DMS79 (cell line): Measurements from ENCODE around the gene INSC.

Experiments
- DNase-seq: peaks from one replicate; lab custom pipeline; 2025; lab: John Stamatoyannopoulos, UW

Gene INSC

DNA sequence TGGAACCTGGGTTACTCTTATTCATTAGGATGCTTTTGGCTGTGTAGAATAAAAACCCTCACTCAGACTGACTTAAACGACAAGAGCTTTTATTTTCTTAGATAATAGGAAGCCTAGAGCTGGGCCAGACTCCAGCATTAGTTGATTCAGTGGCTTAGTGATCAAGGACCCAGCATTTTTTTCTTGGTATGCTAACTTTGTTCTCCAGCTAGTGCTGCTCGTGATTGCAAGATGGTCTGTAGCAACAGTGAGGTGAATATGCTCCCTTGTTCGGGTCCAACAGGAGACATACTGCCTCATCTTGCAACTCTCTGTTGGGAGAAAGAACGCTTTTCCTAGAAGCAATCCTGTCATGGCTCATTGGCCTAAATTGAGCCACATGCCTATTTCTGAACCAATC, 33.4 kb downstream of the INSC start:
- no peak for DNase-seq

DNA sequence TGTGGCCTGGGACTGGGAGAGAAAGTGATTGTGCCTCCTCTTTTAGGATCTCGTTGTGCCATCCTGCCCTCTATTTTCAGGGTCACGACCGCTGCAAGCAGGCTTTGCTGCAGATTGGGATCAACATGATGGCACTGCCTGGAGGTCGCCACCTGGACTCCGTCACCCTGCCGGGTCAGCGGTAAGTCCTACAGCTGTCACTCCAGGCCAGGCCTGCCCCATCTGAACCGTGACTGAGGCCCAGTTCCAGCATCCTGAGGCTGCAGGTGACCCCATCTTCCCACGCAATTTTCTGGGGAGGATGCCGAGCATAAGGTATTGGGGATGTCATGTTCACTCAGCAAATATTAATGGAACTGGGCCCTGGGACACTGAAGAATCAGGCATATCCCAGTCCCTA, 34.3 kb downstream of the INSC start:
- DNase-seq: no peak

DNA sequence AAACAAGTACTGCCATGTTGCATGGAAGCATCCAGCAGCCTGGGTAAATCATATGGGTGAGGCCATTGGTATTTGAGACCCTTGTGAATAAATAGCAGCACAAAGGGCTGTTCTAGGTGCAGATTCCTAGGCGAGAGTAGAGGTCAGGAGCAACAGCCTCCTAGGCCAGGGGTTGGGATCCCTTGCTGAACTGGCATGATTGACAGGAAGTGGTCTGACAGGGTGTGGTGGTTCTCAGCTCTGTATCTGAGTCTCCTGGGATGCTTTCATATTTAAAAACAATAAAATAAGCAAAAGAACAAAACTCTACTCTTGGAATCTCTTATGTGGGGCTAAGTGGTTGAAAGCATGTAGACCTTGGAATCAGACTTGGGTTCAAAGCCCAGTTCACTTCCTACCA, 35.8 kb downstream of the INSC start:
- no peak for DNase-seq

DNA sequence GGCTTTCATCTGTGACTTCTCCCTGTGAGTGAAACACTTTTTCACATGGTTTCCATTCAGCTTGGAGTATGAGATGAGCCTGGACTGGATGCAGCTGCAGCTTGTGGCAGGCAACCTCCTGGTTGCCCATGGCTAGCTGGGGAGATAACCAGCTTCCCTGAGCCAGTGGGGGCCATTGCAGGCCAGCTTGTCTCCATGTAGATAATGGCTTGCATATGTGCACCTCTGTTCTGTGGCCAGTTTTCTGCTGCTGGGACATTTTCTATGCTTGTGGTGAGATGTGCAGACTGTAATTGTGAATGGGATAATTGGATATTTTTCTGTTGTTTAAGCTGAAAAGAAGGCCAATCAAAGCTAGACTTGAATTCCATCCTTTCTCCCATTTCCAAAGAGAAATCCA, 38.5 kb downstream of the INSC start:
- DNase-seq: no peak

DNA sequence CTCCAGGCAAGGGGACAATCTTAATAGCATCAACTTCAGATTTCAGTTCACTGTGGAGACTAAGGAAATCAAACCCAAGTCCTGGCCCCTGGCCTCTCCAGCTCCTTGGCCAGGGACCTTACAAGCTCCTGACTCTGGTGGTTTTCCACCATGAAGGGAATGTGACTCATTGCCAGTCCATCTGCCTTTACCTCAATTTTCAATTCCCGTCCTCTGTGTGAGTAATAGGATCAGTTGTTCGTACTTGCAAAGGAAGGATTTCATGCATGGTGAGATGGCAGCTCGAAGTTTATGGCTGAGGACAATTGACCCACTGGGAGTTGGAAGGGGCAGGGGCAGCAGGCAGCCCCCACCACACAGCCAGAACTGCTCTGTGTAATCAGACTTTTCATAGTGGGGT, 42.5 kb downstream of the INSC start:
- DNase-seq: no peak

DNA sequence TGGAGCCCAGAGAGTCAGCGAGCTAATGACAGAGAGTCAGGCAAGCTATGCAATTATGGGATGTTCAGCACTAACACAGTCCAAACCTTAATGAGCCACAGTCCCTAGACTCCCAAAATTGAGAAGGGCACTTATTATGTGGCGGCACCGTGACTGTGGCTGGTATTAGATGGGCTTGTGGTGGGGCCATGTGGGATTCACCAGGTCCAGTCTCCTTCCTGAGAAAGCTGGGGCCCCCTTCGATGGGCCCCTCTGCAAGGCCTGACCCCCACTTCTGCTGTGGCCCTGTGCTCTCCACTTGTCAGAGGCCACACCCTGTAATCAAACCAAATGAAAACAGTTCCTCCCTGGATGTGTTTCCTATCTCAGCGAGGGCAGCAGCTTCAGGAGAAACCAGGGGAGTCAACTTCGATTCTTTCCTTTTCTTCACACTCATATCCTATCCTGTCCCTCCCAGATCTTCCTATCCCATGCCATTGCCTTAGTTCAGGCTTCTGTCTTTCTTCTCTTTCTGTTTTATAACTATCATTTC, 42.9 kb downstream of the INSC start:
- no peak for DNase-seq

DNA sequence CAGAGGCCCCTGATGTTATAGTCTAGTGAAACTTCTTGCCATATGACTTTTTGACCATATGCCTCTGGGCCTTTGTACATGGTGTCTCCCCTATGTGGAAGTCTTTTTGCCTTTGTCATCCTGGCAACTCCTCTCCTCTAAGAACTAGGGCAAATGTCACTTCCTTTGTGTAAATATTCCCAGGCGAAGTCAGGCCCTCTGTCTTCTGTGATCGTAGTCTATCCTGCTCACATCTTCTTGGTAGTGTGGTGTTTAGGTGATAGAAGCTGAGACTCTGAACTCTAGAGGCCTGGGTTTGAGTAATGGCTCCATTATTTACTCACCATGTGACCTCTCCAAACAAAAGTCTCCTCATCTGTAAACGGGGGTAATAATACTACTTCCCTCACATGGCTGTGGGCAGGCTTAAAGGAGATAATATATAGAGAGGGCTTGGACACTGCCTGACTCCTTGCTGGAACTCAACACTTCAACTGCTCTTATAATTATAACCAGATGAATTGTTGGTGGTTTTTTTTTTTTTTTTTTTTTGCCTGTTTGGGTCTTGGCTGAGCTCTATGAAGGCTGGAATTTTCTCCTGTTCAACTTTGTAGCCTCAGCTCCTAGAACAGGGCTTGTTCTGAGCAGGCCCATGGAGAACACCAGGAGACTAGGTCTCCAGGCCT, 43.8 kb downstream of the INSC start:
- DNase-seq: no peak

DNA sequence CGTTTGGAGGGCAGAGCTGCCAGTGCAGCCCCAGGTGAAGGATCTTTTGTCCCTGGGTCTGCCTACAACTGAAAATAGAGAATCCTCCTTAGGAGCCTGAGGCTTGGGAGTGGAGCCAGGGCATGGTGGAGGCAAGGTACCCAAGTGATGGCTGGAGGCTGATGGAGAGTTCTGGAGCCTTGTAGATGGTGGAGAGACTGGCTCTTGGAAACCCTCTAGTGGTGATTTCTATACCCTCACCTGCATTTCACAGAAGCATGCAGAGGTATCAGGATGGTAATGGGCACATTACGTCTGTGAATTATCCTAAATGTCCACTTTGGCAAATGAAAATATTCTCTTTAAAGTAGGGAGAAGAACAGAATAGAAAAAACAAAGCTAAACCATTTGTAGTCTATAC, 44.4 kb downstream of the INSC start:
- no peak for DNase-seq

DNA sequence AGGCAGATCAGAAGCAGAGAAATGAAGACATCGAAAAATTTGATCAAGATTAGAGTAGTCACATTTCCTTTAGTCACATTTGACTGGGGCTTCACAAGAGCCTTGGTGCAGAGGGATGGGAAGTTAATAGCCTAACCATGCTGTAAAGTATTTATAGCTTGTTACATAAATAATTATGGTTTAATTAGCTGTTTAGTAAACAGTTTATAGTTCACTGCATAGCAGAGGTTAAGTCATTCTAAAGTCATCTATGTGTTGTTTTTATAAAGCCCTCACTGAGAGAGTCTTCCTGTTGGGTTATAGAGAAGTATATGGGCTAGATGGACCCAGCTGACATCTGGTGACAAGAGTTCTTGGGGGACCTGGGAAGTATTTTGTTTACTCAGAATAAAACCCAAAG, 47.1 kb downstream of the INSC start:
- DNase-seq: no peak

DNA sequence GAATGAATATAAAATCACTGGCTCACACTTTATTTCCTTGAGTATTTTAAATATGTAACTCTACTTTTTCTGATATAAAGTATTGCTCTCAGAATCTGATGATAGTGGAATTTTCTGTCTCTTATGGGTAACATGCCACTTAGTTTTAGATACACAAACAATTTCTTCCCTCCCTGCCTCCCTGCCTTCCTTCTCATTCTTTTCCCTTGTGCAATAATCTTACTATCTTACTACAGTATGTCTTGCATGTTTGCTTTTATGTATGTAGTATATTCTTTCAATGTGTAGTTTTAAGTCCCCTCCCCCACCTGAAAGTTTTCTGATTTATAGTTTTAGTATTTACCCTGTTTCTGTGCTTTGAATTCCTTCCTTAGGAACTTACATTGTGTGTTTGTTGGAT, 48.4 kb downstream of the INSC start:
- no peak for DNase-seq

DNA sequence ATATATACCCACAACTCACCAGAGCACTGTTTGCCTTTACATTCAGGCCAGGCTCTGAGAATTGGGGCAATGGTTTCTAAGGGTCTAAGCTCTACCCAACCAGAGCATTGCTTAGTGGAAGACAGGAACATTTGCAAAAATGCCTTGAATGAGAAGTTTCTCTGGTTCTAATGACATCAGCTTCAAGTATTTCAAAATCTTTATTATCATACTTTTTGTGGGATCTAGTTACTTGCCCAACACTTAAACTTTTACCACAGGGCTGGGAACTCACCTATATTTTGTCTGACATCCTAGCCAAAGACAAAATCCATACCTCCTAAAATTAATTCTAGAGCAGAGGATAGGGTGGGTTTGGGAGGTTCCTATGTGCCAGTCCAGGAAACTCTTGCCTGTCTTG, 51.5 kb downstream of the INSC start:
- no peak for DNase-seq

DNA sequence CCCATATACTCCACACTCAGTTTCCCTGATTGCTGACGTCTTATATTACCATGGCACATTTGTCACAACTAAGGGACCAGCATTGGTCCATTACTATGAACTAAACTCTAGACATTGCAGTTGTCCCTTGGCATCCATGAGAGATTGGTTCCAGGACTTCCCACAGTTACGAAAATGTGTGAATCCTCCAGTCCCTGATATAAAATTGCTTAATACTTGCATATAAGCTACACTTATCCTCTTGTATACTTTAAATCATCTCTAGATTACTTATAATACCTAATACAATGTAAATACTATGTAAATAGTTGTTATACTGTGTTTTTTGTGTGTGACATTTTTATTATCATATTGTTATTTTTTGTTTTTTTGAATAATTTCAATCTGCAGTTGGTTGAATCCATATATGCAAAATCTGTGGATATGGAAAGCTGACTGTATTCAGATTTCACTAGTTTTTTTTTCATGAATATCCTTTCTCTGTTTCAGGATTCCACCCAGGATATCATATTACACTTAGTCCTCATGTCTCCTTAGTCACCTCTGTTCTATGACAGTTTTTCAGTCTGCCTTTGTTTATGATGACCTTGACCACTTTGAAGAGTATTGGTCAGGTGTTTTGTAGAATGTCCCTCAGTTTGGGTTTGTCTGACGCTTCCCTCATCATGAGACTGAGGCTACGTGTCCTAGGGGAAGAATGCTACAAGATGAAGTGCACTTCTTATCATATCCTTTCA, 55.3 kb downstream of the INSC start:
- DNase-seq: no peak

DNA sequence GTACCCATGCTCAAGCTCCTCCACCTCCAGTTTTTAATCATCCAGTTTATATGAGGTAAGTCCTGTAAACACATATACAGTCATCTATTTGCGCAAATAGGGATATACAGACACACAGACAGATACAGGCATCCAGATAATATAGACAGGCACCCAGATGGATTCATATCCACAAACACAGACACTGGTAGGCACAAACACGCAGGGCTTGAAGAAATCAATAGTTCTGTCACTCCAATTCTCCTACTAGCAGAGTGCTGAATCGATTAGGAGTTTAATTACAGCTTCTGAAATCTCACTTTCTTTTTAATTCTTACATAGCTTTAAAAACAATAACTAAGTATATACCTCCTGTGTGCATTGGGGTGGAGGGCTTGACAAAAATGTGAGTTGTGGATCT, 56.0 kb downstream of the INSC start:
- no peak for DNase-seq

DNA sequence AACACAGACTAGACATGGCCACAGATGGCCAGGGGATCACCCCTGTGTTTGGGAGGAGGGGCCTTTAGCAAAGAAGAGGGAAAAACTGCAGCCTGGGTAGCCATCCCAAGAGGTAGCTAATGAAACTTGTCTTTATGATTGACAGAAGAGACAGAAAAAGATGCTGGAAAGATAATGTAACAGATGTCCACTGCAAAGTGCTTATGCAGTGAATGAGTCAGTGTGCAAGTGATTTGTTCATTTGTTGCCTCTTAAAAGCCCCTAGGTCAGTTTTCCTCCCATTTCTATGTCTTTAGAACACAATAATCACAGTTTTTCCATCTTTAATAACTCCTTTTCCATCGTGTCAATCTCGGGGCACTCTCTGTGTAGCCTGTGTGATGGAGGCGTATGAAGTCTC, 57.2 kb downstream of the INSC start:
- DNase-seq: no peak

DNA sequence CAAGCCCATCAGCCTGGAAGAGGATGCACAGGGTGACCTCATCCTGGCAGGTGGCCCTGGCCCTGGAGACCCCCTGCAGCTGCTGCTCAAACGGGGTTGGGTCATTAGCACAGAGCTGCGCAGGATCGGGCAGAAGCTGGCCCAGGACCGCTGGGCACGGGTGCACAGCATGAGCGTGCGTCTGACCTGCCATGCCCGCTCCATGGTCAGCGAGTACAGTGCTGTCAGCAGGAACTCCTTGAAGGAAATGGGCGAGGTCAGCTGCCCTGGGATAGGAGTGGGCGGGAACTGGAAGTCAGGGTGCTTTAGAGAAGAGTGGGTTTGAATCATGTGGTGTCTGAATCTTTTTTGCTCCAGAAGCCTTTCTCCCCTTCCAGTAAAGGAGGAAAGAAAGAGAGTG, 61.1 kb downstream of the INSC start:
- no peak for DNase-seq

DNA sequence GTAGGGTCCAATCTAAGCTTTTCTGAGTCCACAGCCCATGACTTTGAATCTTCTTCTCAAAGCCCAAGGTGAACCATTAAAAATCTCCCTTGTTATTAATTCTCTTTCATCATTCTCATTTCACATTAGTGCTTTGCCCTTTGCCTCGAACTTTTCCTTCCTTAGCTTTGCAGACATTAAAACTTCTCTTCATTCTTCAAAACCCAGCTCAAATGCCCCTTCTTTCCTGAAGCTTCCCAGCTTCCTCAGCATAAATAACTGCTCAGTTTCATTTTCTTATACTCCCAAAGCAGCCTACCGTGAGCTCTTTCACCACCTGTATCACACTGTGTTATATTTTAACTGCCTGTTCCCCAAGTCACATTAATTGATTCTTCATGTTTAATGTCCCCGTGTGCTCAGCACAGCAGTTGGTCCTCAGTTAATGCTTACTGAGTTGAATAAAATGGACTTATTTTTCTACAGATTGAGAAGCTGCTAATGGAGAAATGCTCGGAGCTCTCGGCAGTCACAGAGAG, 62.0 kb downstream of the INSC start:
- no peak for DNase-seq

DNA sequence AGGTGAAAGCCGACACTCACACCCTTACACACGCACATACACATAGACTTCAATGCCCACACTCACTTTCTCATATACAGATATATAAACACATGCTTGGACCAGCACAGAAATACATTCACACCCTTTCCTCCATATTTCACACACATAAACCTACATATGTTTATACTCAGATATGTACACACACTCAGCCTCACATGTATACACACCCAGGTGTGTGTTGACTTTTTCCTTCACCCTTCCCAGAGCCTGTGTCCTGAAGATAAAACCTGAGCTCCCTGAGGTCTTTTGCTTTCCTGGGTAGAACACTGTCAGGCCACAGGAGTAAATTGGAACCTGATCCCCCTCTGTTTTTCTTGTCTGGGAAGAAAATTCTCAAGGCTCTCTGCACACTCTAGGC, 62.8 kb downstream of the INSC start:
- no peak for DNase-seq

DNA sequence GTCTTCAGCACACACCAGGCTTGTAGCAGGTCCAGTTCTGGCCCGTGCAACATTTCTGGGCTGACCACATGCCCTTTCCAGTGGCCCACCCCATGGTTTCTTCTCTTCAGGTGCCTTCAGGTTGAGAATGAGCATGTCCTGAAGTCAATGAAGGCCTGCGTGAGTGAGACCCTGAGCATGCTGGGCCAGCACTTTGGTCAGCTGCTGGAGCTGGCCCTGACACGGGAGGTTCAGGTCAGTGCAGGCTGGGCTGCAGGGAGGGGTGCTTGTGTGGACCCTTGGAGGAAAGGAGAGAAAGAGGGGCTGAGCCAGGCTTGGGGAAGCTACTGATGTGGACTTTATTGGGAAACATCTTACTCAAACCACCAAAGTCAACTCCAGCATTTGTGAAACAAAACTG, 63.5 kb downstream of the INSC start:
- DNase-seq: no peak

DNA sequence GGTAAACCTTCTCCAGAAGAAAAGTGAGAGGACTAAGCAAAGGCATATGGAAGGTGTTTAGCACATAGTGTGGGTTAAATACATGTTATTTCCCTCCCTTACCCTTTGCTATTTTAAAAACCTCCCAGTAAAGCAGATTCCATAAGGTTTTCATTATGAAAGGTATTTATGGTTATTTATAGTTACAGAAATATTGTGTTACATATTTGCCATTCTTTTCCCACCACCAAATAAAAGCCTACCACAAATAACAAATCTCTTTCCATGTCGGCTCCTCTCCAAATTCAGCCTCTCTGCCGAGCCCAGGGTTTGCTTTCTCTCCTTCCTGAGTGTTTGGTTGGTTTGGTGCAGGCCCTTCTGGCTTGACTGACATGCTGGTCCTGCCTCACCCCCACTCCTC, 64.4 kb downstream of the INSC start:
- DNase-seq: no peak

DNA sequence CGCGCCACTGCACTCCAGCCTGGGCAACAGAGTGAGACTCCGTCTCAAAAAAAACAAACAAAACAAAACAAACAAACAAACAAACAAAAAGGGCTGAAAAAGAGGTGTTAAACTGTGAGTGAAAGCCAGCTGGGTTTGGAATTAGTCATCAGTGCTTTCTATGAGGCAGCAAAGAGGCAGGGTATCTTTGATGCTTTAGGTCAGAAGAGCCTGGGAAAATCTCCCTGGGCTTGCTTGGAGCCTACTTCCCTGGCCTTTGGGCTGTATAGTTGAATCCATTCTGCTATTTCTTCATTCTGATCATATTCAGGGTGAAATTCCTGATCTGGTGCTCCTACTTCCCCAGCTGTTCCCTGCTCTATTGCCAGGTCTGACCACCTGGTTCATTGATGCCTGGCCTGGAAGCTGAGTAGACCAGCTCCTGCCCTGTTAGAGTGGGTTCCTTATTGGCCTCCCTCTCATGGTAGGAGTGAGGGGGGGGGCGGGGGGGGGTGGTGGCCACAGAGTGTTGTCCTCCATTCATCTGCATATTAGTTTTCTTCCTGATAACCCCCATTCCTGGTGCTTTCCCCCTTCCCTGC, 65.6 kb downstream of the INSC start:
- no peak for DNase-seq

DNA sequence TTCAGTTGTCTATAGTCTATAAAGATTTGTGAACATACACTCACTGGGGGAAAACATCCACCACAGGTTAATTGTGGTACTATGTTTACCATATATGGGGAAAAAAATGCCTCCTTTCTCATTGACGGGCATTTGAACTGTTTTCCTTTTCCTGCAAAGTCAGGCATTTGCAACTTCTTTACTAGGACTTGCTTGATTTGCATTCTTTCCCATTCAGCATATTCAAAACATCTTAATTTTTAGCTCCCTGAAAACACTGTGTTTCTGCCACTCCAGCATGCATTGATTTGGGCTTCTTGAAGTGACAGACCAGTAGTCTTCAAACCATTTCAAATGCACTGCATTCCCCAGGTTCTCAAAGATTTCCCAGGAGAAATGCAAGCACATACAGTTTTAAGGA, 67.6 kb downstream of the INSC start:
- DNase-seq: no peak

DNA sequence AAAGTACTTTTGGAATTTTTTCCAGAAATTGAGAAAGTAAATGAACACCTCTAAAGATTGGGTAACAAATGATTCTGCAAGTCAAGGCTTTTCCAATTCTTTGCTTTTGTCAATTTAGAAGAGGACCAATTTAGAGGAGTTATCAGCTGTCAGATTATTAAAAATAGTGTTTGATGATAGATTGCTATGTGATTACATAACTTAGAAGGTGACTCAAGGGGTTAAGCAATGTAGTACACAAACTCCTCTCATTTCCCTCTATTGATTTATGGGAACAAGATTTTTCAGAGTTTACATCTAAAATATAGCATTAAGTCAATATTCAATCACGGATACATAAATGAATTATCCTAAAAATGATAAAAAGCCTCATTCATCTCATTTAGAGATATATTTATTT, 70.3 kb downstream of the INSC start:
- no peak for DNase-seq

DNA sequence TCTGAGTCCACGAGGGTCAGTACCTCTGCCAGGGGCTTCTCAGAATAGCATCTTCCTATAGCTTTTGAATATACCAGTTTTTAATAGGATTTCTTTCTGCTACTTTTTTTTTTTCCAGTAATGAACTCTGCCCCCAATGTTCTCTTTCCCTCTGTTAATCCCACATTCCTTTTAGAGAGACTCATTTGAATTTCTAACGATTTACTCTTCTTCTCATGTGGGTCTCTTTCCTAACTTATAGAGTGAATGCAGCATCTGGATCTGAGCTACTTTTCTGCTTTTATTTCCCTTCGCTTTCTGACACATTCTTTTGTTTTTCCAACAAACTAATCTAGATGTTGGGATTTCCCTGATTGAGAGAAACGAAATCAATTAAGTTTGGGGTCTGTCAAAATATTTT, 71.4 kb downstream of the INSC start:
- DNase-seq: no peak
